ENCODE data around the gene ACP1.

ACP1 gene

DNA sequence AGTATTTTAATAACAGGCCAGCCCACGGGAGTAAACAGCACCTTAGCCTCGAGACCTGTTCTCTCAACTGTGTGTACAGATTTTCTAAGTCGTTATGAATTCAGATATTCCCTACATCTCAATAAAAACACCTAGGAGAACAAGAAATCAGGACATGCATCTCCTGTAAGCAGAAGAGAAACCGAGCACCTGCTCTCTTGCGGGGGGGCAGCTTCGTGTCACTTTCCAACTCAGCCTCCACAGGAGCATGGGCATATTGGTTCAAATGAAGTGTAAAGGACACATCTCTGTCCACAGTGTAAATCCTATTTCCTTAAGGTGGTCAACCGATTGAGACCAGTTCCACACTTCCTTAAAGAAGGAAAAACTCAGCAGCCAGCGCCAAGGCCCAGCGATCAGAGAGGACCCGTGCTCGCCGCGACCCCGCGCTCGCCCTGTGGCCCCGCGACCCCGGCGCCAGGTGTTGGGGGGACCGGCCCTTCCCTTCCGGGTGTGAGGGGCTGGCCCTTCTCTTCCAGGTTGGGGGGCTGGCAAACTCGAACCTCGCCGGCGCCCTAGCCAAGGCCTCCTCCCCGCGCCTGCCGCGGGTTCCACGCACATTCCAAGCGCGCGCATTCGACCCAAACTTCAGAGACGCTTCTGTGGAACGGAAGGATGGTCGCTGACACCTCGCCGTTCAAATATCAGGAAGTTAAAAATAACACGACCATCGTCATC, 1.6 kb upstream of the ACP1 start:
- H3K27ac ChIP-seq (ENCODE audit: low read length), result no peak overlapping the region
- no peak for TF ChIP-seq EZH2phosphoT487 (IDR thresholded peaks at IDR 0.05; ENCODE audit: low read depth)
- TF ChIP-seq, protein P1, sequence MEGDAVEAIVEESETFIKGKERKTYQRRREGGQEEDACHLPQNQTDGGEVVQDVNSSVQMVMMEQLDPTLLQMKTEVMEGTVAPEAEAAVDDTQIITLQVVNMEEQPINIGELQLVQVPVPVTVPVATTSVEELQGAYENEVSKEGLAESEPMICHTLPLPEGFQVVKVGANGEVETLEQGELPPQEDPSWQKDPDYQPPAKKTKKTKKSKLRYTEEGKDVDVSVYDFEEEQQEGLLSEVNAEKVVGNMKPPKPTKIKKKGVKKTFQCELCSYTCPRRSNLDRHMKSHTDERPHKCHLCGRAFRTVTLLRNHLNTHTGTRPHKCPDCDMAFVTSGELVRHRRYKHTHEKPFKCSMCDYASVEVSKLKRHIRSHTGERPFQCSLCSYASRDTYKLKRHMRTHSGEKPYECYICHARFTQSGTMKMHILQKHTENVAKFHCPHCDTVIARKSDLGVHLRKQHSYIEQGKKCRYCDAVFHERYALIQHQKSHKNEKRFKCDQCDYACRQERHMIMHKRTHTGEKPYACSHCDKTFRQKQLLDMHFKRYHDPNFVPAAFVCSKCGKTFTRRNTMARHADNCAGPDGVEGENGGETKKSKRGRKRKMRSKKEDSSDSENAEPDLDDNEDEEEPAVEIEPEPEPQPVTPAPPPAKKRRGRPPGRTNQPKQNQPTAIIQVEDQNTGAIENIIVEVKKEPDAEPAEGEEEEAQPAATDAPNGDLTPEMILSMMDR (IDR thresholded peaks at IDR 0.05; ENCODE audit: low read depth, low read length), result no peak

DNA sequence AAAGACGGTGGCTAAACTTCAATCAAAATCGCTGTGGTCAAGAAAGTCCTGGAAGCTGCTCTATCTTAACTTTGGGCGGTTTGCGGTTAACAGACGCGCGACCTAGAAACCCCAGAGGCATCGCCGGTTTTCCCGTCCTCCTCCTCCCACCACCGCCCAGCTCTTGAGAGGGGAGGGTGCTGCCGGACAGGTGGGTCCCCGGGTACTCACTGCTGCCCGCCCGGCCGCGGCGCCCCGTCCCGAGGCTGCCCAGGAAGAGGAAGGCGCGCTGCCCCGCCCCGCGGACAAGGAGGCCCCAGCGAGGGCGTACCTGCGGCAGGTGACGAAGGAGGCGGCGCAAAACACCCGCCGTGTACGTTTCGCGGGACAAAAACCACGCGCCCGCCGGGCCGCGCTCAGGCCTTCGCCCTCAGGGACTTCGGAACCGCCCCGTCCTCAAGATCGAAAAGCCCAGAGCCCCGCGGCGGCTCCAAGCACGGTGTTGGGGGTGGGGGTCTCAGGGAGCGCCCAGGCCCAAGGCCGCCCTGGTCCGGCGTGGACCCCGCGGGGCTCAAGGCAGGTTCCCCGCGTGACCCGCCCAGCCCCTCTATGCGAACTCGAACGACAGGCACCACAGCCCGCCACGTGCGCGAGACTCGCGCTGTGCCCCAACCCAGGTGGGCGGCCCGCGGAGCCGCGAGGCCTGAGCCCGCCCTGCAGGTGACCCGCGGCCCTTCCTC, 814 bp upstream of the ACP1 start, which contains the start of gene SH3YL1:
SH3YL1 (minus strand) TSS at position 259 of the 719 bp plus-strand sequence; CDS start at position 211, 48 bp downstream.
- Histone ChIP-seq H3K4me3 (ENCODE audit: low read length) (peak within 1 kb of the TSS; percentile 99), H3K79me2 (ENCODE audit: low read length) (peaks cover 48% of the 10 kb centered on the region), H3K4me1 (ENCODE audit: low read length) (peaks cover 29% of the 10 kb centered on the region), H3K27me3 (ENCODE audit: low read depth, low read length) (no peaks in the 10 kb centered on the region), H3K4me2 (ENCODE audit: low read length) (peak within 1 kb of the TSS; percentile 72), H3K27ac (ENCODE audit: low read length) (peak within 1 kb of the TSS; percentile 41), H2AFZ (ENCODE audit: low read depth, low read length) (peak within 1 kb of the TSS; percentile 43; the same call in 1 of the 2 replicates), H3K36me3 (replicated peaks; ENCODE audit: low read depth, low read length) (peaks cover 21% of the 10 kb centered on the region), H3K9ac (ENCODE audit: low read length) (peak within 1 kb of the TSS; percentile 96), H3K9me3 (ENCODE audit: insufficient read depth, low read length) (no peaks in the 10 kb centered on the region), H4K20me1 (ENCODE audit: insufficient read depth, low read length) (peaks cover 30% of the 10 kb centered on the region)
- TF ChIP-seq EZH2phosphoT487 (IDR thresholded peaks at IDR 0.05; ENCODE audit: low read depth), result no peak
- TF ChIP-seq, protein P1 (IDR thresholded peaks at IDR 0.05; ENCODE audit: low read depth, low read length), result no peak

More for the DNA sequence above, 1.6 kb upstream of the ACP1 start:
- H3K4me3 ChIP-seq (ENCODE audit: low read length), result no peak overlapping the region; the same call in 1 of the 2 replicates
- peaks cover 21% of the 10 kb centered on the region for H3K4me1 ChIP-seq (ENCODE audit: low read length)
- no peak overlapping the region for H2AFZ ChIP-seq (ENCODE audit: low read depth, low read length)
- H3K4me2 ChIP-seq (ENCODE audit: low read length), result no peak overlapping the region
- H3K36me3 ChIP-seq (replicated peaks; ENCODE audit: low read depth, low read length), result peaks cover 21% of the 10 kb centered on the region
- H3K9me3 ChIP-seq (ENCODE audit: insufficient read depth, low read length), result no peaks in the 10 kb centered on the region
- peaks cover 40% of the 10 kb centered on the region for H3K79me2 ChIP-seq (ENCODE audit: low read length)
- no peak overlapping the region for H3K9ac ChIP-seq (ENCODE audit: low read length)
- H3K27me3 ChIP-seq (ENCODE audit: low read depth, low read length), result no peaks in the 10 kb centered on the region
- H4K20me1 ChIP-seq (ENCODE audit: insufficient read depth, low read length), result peaks cover 22% of the 10 kb centered on the region

DNA sequence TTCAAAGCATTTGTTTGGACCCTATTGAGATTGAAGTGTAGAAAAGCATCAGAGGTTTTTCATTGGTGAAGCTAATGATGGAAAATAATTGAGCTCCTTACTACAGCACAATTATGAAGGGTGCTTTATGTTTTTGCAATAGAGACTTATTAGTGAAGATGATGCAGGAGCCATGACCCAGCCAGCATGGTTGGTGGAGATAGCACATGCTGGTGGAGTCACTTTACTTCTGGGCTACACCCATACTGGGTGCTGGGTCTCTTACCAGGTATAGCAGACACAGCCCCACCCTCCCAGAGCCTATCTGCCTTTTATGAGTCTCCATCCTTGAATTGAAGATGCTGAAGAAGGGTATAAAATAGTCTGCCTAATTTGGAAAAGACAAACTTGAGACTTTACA, 3.6 kb downstream of the ACP1 start:
- Histone ChIP-seq H3K4me1 (ENCODE audit: low read length) (peaks cover 35% of the 10 kb centered on the region), H3K27me3 (ENCODE audit: low read depth, low read length) (no peaks in the 10 kb centered on the region)

More for the DNA sequence above, 3.6 kb downstream of the ACP1 start:
- TF ChIP-seq, protein P1 (IDR thresholded peaks at IDR 0.05; ENCODE audit: low read depth, low read length), result no peak
- no peak for TF ChIP-seq EZH2phosphoT487 (IDR thresholded peaks at IDR 0.05; ENCODE audit: low read depth)
- Histone ChIP-seq H4K20me1 (ENCODE audit: insufficient read depth, low read length) (peaks cover 63% of the 10 kb centered on the region), H3K79me2 (ENCODE audit: low read length) (peaks cover 92% of the 10 kb centered on the region), H3K27ac (ENCODE audit: low read length) (no peak overlapping the region), H3K9me3 (ENCODE audit: insufficient read depth, low read length) (no peaks in the 10 kb centered on the region), H2AFZ (ENCODE audit: low read depth, low read length) (no peak overlapping the region), H3K4me3 (ENCODE audit: low read length) (no peak overlapping the region), H3K9ac (ENCODE audit: low read length) (no peak overlapping the region), H3K36me3 (replicated peaks; ENCODE audit: low read depth, low read length) (peaks cover 25% of the 10 kb centered on the region), H3K4me2 (ENCODE audit: low read length) (no peak overlapping the region)
